GM19328 (cell line): Measurements from ENCODE around the gene SDK1.

ENCODE experiments used
- ATAC-seq: cut with Tn5 transposase; IDR thresholded peaks from one replicate; pipeline ENCODE4 v1.9.1; 2021; ENCODE audit warnings: mild to moderate bottlenecking, moderate library complexity; ENCODE audit not compliant: unreplicated experiment

Gene SDK1

DNA sequence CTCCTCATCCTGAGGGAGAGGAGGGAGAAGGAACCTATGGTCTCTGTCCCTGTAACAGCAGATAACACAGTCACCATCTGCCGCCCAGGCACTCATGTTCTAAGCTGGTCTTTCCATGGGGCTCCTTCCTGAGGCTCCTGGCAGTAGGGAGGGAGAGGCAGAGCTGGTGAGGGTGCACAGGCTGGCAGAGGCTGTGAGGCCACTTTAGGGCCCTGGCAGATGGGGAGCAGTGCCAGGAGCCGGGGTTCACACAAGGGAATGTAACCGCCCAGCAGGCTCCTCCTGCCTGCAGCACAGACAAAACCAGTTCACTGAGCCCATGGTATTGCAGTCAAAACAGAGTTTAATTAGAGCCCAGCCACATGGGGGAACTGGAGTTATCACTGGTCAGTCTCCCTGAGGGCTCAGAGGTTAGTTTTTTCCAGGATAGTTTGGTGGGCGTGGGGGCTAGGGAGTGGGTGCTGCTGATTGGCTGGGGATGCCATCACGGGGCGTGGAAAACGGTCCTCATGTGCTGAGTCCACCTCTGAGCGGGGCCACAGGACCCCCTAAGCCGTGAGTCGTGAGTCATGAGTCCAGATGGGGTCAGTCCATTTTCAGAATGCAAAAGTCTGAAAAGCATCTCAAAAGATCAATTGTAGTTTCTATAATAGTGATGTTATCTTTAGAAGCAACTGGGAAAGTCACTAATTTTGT is 881.7 kb downstream of the SDK1 start:
- no peak for ATAC-seq

DNA sequence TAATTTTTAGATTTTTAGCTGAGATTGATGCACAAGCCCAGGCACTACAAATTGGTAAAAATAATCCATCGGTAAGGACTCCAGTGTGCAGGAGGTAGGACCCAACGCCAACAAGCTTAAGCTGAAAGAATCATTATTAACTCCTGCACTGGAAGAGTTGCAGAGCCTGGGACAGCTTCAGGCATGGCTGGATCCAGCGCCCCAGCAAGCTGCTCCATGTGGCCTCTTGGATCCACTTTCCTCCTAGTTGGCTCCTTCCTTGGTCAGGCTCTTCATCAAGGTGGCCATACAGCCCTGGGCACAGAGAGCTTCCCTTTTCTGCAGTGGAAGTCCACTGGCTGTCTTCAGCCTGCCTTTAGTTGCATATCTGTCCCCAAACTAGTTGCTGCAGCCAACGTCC is 883.6 kb downstream of the SDK1 start:
- ATAC-seq: no peak

DNA sequence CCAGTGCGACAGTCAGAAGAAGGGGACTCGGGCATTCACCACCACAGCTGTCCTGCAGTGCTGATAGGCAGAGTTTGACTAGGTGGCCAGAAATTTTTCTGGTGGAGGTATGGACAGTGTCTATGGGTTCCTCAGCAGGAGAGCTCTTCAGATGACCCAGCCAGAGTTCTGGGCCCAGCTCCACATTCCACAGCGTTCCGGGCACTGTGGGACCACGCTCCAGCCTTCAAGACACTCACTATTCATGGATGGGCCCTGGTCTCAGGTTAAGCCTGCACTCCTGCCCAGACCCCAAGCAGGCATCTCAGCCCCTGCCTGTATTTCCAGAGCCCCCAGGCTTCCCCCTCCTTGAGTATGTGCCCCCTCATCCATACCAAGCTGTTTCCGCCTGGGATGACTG is 884.1 kb downstream of the SDK1 start:
- ATAC-seq: no peak

DNA sequence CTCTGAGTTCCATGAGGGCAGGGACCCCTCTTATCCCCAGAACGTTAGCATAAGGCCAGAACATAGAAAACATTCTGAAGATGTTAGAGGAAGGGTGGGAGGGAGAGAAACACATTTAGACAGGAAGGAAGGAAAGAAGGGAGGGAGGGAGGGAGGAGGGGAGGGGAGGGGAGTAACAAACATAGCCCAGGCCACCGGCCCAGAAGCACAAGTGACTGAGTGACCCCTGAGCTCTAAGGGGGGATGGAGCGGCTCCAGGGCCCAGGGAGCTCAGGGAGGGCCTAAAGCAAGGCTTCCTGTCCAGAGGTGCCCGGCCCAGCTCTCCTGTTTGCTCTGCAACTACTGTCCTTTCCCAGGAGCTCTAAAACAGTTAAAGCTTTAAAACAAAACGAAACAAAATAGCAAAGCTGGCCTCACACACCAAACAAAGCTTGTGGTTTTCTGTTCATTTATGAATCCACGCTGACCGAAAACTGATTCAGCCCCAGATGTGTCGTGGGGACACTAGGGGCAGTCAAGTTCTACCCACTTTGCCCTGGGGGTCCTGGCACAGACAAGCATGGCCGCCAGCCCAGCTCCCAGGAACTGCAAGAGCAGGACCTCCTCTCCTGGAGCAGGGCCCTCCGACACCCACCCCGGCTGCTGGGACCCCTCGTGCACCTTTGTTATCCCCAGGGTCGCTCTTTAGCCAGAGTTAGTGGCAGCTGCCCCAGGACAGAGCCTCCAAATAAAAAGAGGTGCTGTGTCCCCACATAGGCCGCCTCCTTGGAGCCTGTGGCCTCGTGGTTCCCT is 884.9 kb downstream of the SDK1 start:
- ATAC-seq: no peak

DNA sequence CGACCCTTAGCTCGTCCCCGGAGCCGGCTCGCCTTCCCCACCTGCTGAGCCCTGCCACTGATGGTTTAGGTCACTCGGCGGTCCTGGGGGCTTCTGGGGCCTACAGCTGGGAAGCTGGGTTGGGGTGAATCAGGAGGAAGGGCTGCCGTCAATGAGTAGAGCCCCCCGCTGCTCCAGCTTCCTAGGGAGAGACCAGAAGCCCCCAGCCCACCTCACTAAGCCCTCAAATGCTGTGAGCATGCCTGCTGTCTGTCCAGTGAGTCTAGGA is 885.4 kb downstream of the SDK1 start:
- no peak for ATAC-seq

DNA sequence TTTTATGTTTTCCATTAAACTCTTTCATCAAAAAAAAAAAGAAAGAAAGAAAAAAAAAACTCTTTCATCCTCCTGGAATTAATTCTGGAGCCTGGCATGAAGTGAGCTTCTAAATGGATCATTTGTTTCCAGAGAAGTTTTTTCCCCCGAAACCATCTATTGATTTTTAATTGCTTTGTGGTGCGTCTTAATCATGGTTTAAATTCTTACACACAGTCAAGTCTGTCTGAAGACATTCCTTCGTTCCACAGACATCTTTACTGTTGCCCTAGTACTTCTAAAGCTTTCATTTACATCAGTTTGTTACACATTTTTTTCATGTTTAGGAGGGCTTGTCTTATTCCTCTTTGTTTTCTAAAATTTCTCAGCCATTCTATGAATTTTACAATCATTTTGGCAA is 887.6 kb downstream of the SDK1 start:
- ATAC-seq: no peak

DNA sequence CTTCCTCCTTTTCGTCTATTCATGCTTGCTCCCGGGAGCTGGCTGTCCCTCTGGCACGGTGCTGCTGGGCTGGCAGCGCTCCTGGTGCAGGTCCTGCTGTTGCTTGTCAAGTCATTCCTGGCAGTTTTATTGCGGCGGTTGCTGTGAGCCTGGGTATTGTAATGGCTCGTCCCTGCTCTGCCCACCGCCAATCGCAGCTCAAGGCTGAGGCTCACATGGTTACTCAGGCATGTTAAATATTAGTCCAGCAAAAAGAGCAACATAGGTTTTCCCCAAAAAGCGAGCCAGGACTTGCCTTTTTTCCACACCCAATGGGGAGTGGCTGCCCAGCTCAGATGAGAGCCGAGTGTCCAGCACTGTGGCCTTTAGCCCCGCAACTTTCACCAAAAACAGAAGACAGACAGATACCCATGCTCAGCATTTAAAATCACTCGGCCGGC is 888.1 kb downstream of the SDK1 start:
- no peak for ATAC-seq

DNA sequence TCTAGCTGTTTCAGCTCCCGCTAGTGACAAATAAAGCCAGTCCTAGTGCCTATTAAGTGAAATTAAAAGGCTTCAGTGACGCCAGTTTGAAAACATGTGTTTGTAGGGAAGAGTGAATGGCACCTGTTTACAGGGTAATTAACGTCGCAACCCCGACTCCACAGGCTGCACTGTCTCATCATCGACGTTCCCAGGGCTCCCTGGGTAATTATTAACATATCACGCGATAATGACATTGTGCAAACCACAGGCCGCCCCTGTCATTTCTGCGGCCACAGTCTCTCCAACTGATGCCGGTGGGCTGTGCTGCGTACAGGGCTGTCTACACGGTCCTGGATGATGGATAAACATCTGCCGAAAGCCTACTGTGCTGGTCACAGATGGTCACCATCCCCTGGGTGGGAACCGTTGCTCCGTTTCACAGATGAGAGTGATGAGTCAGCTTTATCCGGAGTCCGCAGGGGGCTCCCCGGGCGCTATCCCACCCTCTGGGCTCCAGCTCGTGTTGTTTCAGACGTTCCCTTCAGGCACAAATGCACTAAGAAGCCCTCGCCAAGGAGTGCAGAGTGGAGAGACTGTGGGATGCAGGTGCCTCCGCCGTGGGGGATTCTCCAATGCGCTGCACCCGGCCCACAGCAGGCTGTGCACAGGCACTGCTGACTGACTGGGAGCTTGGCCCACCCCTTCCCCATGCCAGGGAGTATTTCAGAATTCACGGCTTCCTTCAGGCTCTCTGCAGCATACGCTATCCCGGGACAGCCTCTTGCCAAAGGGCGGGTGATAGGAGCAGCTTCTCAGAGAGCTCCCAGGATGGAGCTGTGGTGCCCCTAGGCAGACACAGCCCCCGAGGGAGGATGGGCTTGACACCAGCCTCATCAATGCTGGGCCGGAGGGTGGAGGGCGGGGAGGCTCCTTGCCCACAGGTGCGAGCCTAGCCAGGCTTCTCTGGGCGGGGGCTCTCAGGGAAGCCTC is 889.2 kb downstream of the SDK1 start:
- no peak for ATAC-seq

DNA sequence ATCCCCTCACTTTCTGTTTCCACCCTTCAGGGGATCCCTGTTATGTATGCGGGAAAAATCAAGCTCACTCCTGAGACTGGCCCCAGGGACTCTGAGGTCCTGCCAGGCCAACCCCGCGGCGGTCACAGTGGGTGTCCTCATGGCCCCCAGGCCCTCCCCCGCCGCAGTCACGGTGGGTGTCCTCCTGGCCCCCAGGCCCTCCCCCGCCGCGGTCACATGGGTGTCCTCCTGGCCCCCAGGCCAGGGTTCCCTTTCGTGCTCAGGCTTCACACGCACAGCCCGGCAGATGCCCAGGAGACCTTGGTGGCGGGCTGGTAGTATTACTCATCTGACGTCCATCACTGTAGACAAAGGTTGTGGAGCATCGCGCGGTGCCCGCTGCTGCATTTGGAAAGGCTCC is 890.0 kb downstream of the SDK1 start:
- no peak for ATAC-seq

DNA sequence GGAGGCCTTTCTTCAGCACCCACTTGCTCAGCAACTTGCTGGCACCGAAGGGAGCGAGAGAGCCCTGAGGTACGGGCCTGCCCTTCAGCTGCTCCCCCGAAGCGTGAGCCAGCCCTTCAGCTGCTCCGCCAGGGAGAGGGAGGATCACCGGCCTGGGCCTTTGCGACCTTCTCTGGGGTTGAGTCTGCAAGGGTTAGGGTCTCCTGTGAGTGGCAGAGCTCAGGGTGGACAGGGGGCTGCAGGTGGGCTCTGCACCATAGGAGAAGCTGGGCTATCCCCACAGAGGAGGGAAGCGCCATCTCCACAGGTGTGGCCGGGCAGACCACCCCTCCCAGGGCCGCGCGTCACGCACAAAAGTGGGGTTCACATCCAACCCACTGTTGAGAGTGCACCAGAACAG is 890.5 kb downstream of the SDK1 start:
- ATAC-seq: no peak

DNA sequence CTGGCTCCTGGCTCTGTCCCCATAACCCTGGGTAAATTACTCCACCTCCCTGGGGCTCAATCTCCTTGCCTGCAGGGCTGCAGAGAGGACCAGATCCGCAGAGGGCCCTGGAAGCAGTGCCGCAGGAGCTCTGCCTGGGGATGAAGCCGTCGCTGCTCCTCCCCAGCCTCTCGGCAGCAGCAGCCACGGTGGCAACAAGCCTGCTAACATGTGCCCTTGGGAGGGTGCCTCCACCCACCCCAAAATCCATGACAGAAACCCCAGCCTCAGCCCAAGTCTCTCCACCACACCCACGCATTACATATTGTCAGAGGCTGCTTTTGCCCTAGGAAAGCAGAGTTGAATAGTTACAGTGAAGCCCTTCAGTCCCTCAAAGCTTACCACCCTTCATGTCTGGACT is 894.6 kb downstream of the SDK1 start:
- no peak for ATAC-seq

DNA sequence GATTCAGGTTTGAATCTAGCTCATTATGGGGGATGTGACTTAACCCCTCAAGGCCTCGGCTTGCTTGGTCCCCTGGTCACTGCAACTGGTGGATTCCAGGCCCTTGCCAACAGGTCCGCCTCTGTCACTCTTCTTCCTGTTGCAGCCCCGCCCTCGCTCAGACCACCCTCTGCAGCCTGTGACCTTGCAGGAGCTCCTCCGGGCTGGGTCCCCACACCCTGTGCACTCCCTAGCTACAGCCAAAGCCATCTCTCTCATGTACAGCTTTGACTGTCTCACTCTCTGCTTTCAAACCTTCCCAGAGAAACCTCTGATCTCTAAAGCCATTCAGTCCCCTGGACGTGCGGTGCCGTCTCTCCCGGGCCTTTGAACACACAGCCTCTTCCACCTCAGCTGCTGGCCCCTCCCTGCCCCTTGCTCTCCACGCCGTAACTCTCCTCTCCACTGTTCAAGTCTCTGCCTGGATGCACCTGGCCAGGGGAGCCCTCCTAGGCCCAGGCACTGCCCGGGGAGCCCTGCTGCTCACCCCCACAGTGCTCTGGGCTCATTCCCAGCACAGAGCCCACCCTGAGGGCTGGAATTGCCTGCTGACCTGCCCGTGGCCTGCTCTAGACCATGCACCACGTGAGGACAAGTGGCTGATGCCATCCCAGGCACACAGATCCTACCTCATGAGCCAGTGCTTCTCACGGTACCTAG is 895.2 kb downstream of the SDK1 start:
- ATAC-seq: no peak

DNA sequence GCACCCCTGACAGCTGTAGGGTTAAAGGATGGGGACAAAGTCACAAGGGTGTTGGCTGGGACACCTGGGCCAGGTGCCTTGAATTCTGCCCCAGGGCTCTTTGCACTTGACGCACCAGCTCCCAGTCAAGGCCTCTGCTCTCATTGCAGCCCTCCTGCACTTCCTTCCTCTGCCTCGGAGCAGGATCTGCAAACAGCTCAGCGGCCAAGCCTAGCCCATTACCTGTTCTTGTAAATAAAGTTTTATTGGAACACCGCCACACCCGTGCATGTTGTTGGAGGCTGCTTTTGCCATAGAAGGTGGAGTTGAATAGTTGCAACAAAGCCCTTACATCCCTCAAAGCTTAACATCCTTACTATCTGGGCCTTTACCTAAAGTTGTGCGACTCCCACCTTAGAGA is 897.2 kb downstream of the SDK1 start:
- ATAC-seq: no peak

DNA sequence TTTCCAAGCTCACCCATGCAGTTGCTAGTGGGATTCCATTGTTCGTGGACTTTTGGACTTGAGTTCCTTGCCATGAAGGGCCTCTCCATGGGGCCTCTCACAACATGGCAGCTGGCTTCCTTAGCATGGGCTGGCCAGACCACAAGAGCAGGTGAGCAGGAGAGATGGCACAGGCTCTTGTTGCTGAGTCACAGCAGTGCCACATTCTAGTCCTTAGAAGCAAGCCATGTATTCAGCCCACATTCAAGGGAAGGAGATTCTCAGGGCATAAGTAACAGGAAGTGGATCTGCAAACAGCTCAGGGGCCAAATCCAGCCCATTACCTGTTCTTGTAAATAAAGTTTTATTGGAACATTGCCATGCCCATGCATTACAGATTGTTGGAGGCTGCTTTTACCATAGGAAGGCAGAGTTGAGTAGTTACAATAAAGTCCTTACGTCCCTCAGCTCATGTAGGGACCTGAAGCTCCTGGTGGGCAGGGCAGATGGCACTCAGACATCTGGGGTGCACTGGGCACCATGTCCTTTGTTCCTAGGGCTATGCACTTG is 899.6 kb downstream of the SDK1 start:
- no peak for ATAC-seq

DNA sequence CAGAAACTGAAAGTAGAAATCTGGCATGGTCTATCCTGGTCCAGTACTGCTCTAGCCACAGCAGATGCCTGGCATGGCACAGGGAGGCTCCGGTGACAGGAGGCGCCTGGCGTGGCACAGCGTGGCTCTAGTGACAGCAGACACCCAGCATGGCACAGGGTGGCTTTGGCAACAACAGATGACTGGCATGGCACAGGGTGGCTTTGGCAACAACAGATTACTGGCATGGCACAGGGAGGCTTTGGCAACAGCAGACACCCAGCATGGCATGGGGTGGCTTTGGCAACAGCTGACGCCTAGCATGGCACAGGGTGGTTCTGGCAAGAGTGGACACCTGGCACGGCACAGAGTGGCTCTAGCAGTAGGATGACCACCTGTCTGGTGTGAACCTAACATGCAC is 900.5 kb downstream of the SDK1 start:
- ATAC-seq: no peak

DNA sequence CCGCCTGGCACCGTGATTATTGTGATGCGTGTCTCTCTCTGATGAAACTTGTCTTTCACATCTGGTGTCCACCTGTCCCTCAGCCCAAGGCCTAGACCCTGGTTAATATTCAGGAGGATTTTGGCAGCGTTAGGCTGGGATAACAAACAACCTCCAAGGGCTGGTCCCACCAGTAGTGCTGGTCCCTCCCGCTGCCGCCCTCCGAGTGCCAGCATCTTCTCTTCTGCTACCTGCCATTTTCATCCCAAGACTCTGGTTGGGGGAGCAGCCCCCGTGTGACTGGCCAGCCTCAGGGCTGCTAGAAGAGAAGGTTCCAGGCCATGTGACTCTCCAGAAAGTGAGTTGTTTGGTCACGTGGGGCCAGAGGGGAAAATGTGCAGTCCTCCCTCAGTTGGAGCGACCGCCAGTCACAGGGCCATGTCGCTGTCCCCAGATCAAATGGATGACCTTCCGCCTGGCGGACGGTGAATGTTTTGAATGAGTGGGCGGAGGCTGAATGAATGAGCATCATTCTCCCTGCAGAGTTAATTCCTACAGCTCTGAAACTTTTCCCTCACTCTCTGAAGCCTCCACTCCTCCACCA is 901.2 kb downstream of the SDK1 start:
- no peak for ATAC-seq

DNA sequence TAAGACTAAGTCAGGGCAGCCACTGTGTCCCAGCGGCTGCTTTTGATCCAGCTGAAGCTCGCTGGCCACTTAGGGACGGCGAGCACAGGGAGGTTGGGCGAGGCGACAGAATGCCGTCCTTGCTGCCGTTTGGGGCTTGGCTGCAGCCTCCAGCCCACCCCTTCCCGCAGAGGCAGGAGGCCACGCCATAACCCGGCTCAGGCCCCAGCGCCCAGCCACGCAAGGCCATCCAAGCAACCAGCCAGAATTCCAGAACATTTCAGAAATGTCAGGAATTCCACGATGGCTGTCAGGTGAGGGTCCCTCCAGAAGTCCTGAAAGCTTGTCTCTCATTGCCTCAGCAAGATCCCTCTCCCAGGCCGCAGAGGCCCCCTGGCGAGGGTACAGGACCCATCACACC is 901.9 kb downstream of the SDK1 start:
- no peak for ATAC-seq

DNA sequence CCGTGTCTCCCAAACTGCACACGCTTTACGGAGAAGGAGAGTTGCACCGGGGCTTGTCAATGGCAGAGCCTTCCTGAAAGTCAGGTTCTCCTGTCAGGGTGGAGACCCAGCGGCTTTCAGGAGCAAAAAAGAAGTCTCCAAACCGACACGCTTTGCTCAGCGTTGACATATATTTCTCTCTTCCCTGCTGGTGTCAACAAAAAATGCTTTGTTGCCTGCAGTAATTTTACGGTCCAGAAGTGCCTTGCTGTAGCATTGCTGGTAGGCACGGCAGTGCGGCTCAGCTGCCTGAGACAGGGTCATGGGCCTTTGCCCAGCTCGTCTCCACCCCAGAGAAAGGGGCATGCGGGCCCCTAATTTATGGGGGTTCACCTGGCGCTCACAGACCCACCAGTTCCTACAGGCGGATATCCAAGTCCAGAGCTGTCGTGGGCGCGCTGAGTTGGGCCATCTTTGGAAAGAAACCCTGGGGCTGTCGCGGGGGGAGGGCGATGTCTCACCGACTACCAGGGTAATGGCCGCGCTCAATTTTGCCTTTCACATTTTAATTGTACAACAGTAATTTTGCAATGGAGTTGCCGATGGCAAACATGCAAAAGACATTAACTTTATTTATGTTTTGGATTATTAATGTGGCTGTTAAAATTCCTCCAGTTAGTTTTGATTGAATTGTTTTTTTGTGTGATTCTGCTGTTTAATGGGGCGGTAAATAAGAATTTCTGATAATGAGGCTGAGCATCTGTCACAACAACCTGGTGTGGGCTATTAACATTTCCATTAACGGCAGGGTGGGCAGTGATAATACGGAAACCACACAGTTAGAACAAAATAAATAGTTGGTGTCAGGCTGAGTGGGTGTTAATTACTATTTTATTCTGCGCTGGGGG is 902.8 kb downstream of the SDK1 start:
- ATAC-seq: no peak

DNA sequence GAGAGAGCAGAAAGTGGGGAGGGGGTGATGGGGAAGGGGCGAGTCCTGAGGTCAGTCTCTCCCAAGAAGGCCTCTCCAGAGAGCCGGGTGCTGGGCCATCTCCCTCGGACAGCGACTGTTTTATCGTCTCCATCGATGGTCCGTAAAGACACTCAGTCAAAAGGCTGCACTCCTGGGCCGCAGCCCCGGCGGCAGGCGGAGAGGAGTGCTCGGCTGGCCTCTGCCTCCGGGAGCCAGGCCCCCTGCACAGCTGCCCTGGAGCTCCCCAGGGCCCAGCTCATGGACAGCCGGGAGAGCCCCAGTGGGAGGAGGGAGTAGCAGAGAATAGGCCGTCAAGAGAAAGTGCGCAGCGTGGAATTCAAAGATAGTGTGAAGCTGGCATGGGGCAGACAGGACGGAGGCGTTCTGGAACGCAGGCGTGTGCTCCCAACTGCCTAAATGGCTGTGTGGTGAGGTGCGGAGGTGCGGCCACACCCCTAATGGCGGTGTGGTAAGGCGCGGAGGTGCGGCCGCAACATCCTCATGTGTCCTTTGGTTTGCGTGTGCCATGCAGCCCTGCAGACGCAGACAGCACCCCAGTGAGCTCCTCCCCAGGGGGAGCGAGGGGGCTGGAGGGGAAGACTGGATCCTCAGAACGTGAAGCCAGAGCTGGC is 903.6 kb downstream of the SDK1 start:
- no peak for ATAC-seq
